ENCODE results near the gene GABBR2.

DNA sequence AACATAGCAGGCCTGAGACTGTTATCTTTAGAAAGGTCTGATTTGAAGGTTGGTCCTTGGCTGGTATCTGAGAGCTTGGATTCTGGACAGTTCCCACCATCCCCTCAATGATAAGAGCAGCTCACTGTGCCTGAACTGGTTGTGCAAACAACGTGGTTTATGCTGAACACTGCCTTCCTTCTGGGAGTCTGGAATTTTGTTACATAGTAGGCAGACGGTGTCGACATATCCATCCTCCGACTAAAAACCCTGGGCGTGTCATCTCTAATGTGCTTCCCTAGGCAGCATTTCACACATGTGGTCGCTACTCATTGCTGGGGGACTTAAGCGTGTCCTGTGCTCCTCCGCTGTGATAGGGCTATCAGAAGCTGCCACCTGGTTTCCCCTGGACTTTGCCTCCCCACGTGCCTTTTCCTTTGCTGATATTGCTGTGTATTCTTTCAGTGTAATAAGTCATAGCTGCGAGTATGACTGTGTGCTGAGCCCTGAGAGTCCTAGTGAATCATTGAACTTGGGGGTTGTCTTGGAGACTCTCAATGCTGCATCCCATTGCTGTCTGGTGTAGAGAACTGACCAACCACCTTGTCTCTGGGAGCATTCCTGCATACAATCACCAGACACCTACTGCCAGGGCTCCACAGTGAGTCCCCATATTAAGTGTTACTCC is 334.2 kb downstream of the GABBR2 start:
- TF ChIP-seq, protein P1, sequence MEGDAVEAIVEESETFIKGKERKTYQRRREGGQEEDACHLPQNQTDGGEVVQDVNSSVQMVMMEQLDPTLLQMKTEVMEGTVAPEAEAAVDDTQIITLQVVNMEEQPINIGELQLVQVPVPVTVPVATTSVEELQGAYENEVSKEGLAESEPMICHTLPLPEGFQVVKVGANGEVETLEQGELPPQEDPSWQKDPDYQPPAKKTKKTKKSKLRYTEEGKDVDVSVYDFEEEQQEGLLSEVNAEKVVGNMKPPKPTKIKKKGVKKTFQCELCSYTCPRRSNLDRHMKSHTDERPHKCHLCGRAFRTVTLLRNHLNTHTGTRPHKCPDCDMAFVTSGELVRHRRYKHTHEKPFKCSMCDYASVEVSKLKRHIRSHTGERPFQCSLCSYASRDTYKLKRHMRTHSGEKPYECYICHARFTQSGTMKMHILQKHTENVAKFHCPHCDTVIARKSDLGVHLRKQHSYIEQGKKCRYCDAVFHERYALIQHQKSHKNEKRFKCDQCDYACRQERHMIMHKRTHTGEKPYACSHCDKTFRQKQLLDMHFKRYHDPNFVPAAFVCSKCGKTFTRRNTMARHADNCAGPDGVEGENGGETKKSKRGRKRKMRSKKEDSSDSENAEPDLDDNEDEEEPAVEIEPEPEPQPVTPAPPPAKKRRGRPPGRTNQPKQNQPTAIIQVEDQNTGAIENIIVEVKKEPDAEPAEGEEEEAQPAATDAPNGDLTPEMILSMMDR (IDR thresholded peaks at IDR 0.05; ENCODE audit: low read length), result no peak
- no peak for TF ChIP-seq EZH2 (optimal IDR thresholded peaks at IDR 0.05; ENCODE audit: low read depth, low read length)

Data from MM.1S (cell line).